SJCRH30 (cell line): Measurements from ENCODE around the gene MAPK11. TPM values are rescaled to one million over a fixed set of nuclear protein-coding genes. Genes with fewer than 3 reads are reported as not detected.
A peak's percentile ranks its signal among the peaks of the same experiment; 100 is the strongest.

Experiments used
- DNase-seq, 2 experiments: peaks; one replicate each; pipeline ENCODE4 v3.0.0-alpha.2; 2015 to 2020
- H3K27ac ChIP-seq: fragments of 250-450 bp; sonication (Bioruptor Pico); 2 replicates; pipeline ENCODE4 v1.5.1; 2020; ENCODE audit warnings: mild to moderate bottlenecking, moderate library complexity
- H3K27me3 ChIP-seq: fragments of 250-450 bp; sonication (Bioruptor Pico); 2 replicates; pipeline ENCODE4 v1.5.1; 2020; ENCODE audit warnings: mild to moderate bottlenecking, moderate library complexity
- H3K36me3 ChIP-seq: fragments of 250-450 bp; sonication (Bioruptor Pico); 2 replicates; pipeline ENCODE4 v1.5.1; 2020; ENCODE audit warnings: mild to moderate bottlenecking, moderate library complexity
- H3K4me1 ChIP-seq: fragments of 250-450 bp; sonication (Bioruptor Pico); 2 replicates; pipeline ENCODE4 v1.5.1; 2020; ENCODE audit warnings: mild to moderate bottlenecking, moderate library complexity
- H3K4me3 ChIP-seq: fragments of 250-450 bp; sonication (Bioruptor Pico); 2 replicates; pipeline ENCODE4 v1.5.1; 2020; ENCODE audit warnings: mild to moderate bottlenecking, moderate library complexity
- H3K9me3 ChIP-seq: fragments of 250-450 bp; sonication (Bioruptor Pico); replicated peaks from 2 replicates; pipeline ENCODE4 v1.5.1; 2020; ENCODE audit warnings: mild to moderate bottlenecking, moderate library complexity
- total RNA-seq: library from RNA; depleted of rRNA; stranded (reverse); fragments of >200 nt; shearing (Covaris generic); gene quantifications from 2 replicates; pipeline ENCODE4 v1.2.3, GENCODE V29; 2014; rRNA removed

Gene MAPK11
- total RNA-seq = 3.2 and 4.2 TPM in 2 replicates

DNA sequence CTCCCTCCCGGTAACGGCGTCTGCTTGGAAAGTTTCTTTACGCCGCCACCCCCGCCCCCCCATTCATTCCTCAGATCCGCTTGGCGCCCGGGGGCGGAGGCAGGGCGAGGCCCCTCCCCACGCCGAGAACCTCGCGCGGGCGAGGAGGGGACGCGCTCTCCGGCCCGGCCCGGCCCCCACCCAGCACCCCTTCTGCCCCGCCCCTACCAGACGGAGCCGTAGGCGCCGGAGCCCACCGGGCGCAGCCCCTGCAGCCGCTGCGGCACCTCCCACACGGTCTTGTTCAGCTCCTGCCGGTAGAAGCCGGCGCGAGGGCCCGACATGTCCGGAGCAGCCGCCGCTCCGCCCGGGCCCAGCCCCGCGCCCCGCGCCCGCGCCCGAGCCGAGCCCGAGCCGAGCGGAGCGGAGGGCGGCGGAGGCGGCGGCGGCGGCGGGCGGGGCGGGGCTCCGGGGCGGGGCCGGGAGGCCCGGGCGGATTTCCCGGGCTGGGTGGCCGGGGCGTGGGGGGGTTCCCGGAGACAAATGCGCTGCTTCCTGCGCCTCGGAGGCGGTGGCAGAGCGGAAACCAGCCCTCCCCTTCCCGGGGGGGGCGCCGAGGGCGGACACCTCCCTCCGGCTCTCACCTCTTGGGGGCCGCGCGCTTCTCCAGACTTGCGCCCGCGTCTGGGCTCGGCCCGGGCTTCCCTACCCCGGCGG, at the start of gene MAPK11:
Gene MAPK11 (minus strand): TSS at position 411 of the 696 bp plus-strand sequence. CDS start 88 bp downstream, at position 323.
- no peaks in the 10 kb centered on the region for H3K27me3 ChIP-seq

DNA sequence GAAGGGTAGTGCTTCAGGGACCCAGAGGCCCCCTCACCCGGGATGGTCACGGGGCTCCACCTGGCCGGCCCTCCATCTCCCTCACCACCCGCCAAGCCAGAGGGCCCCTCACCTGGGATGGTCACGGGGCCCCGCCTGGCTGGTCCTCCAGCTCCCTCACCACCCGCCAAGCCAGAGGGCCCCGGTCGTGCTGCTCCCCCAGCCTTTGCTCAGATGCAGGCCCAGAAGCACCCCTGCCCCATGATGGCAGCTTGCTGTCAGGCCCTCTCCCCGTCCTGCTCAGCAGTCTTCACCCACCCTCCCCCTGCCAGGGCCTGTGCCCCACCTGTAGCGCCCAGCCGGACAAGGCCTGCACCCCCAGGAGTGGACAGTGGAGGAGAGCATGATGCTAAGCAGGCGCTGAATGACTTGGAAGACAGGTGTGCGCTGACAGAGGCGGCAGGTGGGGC, 49.3 kb upstream of the MAPK11 start:
- Histone ChIP-seq H3K9me3 (no peaks in the 10 kb centered on the region), H3K36me3 (no peaks in the 10 kb centered on the region), H3K27ac (no peak overlapping the region), H3K27me3 (peaks cover 21% of the 10 kb centered on the region), H3K4me3 (no peak overlapping the region), H3K4me1 (peaks cover under 1% of the 10 kb centered on the region; the same call in 1 of the 2 replicates)
- no peak for DNase-seq

More for the DNA sequence above, at the start of gene MAPK11:
- H3K9me3 ChIP-seq = no peaks in the 10 kb centered on the region
- H3K27ac ChIP-seq = no peak within 1 kb of the TSS
- peaks cover 6% of the 10 kb centered on the region for H3K36me3 ChIP-seq
- peak within 1 kb of the TSS; percentile 52 for H3K4me3 ChIP-seq
- peak; percentile 66 to 71 for DNase-seq
- H3K4me1 ChIP-seq = peaks cover 17% of the 10 kb centered on the region

DNA sequence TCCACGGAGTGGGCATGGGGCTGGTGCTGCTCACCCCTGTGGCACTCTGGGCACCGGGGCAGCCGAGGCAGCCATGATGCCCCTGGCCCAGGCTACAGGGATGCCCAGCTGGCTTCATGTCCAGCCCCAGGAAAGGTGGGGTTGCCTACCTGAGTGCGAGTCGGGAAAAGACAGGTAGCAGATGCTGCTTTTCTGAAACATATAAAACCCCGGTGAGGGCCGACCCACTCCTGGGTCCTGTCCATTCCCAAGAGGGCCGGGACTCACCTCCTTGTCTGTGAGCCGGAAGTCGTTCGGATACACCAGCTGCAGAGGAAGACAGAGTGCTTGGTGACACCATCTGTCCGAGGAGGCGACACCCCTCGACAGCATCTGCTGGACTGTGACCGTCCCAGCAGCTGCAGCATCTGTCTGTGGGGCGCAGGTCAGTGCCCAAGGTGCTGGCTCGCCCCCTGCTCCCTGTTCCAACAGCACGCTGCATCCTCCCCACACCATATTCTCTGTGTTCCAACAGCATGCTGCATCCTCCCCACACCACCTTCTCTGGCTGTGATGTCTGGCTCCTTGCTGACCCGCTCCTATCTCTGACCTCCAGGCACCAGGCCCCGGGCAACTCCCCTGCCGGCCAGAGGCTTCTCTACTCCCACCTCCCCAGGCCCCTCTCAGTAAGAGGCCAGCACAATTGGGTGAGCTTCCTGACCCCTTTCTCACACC, 48.7 kb upstream of the MAPK11 start:
- no peaks in the 10 kb centered on the region for H3K9me3 ChIP-seq
- H3K36me3 ChIP-seq = no peaks in the 10 kb centered on the region
- H3K4me3 ChIP-seq = no peak overlapping the region
- peak in 1 of 2 experiments; percentile 9 for DNase-seq
- H3K27me3 ChIP-seq = peaks cover 27% of the 10 kb centered on the region
- peaks cover 7% of the 10 kb centered on the region; the same call in 1 of the 2 replicates for H3K4me1 ChIP-seq
- H3K27ac ChIP-seq = no peak overlapping the region

DNA sequence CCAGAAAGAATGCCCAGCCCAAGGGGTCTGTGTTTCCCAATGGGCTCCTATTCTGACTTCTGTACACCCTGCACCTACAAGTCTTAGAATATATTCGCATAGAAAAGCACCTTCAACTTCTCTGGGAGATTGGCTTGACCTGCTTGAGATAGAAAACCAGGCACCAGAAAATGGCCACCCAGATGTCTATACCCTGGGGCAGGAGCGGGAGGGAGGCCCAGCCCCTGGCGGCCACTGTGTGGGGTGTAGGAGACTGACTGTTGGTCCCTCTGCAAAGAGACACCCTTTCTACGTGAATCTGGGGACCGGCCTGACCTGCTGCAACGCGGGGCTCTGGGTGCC, 48.1 kb upstream of the MAPK11 start:
- Histone ChIP-seq H3K27ac (no peak overlapping the region), H3K36me3 (no peaks in the 10 kb centered on the region), H3K4me1 (peaks cover 7% of the 10 kb centered on the region; the same call in 1 of the 2 replicates), H3K27me3 (peaks cover 30% of the 10 kb centered on the region), H3K9me3 (no peaks in the 10 kb centered on the region), H3K4me3 (no peak overlapping the region)
- DNase-seq = peak; percentile 25 to 49

DNA sequence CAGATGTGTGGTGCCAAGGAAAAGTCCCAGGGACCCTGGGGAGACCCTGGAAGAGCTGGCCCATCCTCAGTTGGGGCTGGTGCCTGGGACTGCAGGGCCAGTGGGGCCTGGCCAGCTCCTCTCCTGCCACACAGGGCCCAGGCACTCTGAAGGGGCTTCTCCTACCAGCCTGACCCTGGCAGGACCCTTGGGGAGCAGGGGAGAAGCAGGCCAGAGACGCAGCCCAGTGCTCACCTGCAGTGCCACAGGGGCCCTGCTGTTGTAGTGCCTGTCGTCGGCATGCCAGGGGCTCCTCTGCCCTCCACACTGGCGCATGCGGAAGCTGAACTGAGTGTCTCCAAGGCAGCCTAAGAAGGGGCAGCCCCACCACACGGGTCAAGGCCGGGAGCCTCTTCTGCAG, 47.5 kb upstream of the MAPK11 start:
- no peak for DNase-seq
- Histone ChIP-seq H3K27me3 (peaks cover 30% of the 10 kb centered on the region), H3K27ac (no peak overlapping the region), H3K4me1 (peaks cover 7% of the 10 kb centered on the region; the same call in 1 of the 2 replicates), H3K9me3 (no peaks in the 10 kb centered on the region), H3K4me3 (no peak overlapping the region), H3K36me3 (no peaks in the 10 kb centered on the region)

DNA sequence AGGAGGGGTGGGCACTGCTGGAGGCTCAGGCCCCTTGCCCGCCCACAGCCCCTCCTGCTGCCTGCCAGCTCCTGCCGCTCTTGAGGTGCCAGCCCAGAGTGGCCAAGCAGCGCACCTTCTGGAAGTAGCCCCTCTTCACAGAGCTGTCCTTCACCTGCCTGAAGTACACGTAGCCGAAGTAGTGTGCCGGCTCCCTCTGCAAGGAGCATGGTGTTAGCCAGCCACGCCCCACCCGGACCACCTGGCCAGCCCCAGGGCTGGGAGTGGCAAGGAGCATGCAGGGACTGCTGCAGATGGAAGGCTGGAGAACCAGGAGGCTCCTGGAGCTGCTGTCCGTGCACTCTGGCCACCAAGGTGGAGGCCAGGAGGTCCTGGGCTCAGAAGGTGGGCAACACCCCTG, 47.0 kb upstream of the MAPK11 start:
- Histone ChIP-seq H3K27ac (no peak overlapping the region), H3K36me3 (no peaks in the 10 kb centered on the region), H3K27me3 (peaks cover 30% of the 10 kb centered on the region), H3K4me3 (no peak overlapping the region), H3K9me3 (no peaks in the 10 kb centered on the region), H3K4me1 (peaks cover 7% of the 10 kb centered on the region; the same call in 1 of the 2 replicates)
- DNase-seq = peak in 1 of 2 experiments; percentile 13

DNA sequence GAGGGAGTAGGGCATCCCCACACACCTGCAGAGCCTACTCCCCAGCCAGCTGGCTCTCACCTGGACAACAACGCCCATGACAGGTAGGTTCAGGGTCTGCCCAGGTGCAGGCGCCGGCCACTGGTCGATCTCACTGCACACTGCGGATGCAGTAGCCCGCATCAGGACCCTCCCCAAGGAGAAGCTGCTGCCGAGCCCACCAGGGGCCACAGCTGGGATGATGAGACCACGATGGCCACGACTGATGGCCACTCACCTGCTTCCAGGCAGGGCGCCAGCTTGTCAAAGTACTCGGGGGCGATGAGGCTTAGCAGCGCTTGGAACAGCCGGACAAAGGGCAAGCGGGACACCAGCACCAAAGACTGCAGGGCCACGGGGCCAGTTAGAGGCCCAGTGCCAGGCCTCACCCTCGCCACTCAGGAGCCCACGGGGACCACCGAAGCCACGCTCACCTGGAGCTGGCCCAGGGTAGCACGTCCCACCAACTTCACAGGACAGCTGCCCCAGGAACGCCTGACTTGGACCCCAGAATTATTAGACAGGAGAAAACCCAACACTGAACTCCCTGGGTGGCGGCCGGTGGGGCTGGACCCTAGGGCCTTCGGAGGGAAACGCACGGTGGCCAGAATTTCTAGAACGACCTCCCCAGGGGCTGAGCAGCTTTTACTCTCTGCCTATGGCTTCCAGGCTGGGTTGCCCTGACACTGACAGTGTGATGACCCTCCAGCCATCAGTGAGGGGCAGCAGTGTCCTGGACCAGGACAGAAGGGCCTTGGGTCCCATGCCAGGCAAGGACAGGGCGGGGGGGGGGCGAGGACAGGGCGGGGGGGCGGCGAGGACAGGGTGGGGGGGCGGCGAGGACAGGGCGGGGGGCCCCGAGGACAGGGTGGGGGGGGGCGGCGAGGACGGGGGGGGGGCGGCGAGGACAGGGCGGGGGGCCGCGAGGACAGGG, 46.2 kb upstream of the MAPK11 start:
- Histone ChIP-seq H3K4me1 (peaks cover 7% of the 10 kb centered on the region; the same call in 1 of the 2 replicates), H3K9me3 (no peaks in the 10 kb centered on the region), H3K36me3 (no peaks in the 10 kb centered on the region), H3K27me3 (peaks cover 34% of the 10 kb centered on the region), H3K27ac (no peak overlapping the region), H3K4me3 (no peak overlapping the region)
- DNase-seq = peak in 1 of 2 experiments; percentile 9

DNA sequence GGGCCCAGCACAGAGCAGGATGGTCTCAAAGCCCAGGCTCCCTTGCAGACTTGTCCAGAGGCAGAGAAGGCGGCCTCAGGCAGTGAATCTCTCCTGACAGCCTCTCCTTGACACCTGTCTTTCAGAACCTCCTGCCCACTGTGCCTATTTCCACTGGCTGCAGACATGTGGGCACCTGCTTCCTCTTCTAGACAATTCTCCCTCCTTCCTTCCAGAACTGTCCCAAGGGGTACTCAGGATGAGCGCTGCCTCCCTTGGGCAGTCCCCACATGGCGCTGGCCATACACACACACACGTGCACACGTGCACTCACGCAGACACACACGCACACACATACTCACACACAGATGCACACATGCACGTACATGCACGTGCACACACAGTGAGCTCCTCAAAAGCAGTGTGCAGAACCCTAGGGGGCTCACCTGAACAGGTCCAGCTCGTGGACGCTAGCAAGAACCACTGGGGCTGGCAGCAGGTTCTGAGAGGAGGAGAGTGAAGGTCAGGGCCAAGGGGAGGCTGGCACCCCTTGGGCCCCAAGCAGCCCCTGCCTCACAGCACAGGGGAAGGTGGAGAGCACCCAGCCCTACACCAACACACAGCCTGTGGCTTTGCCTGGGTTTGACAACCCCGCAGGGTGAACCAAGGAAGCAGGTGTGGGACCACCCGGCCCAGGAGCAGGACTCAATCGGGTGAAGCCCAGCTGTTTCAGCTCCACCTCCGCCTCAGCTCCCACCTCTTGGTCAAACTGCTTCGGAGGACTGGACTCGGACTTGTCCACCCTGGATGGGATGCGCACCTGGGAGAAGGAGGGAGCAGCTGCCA, 45.3 kb upstream of the MAPK11 start:
- Histone ChIP-seq H3K27me3 (peaks cover 34% of the 10 kb centered on the region), H3K9me3 (no peaks in the 10 kb centered on the region), H3K4me1 (peaks cover 7% of the 10 kb centered on the region; the same call in 1 of the 2 replicates), H3K36me3 (no peaks in the 10 kb centered on the region), H3K4me3 (no peak overlapping the region), H3K27ac (no peak overlapping the region)
- DNase-seq = peak in 1 of 2 experiments; percentile 17

DNA sequence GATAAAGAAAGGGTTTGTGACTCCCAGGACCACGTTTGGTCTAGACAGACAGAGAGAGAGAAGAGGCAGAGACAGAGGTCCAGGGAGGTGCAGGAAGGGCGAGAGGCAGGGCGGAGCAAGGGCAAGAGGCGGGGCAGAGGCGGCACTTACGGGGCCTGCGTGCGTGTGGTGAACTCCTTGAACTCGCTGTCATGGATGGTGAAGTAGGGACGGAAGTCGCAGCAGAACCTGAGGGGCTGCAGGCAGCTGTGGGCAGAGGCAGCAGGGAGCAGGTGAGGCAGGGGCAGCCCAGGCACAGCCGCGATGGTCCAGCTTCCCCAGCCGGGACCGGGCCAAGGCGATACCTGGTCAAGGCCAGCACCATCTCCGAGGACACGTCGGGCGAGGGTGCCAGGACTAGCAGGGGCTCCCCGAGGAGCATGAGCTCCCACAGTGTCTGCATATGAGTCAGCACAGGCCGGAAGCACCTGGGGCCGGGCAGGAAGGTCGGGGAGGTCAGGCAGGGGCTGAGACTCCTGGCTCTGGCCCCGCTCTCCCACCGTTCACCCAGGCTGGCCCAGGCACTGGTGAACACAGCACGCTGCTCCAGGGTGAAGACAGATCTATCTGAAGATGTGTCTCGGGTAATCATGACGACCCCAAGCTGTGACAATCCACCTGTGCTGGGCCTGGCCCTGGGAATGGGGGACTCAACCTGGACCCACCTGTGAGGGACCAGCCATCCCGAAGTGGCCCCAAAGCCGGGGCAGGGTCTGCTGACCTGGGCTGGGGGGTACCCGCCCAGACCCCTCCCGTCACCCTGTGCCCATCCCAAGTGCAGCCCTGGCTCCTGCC, 44.5 kb upstream of the MAPK11 start:
- peak; percentile 48 to 49 for DNase-seq
- Histone ChIP-seq H3K9me3 (no peaks in the 10 kb centered on the region), H3K36me3 (no peaks in the 10 kb centered on the region), H3K27ac (no peak overlapping the region), H3K4me3 (no peak overlapping the region), H3K27me3 (peaks cover 34% of the 10 kb centered on the region), H3K4me1 (peaks cover 12% of the 10 kb centered on the region)

DNA sequence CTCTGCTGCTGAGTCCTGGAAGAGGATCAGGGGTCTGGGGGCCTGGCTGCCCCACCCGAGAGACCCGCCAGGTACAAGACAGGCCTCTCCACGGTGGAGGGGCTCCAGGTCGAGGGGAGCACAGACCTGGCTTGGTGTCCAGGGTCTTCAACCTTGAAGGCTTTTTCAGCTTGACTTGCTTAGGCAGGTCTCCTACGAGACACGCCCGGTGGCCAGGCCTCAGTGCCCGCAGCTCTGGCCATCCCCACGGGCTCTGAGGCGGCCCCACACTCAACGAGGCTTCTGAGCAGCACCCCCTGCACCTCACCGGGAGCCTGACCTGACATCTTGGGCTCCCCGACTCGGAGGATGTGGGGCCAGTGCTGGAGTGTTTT, 43.9 kb upstream of the MAPK11 start:
- Histone ChIP-seq H3K27me3 (peaks cover 34% of the 10 kb centered on the region), H3K36me3 (no peaks in the 10 kb centered on the region), H3K27ac (no peak overlapping the region), H3K4me3 (no peak overlapping the region), H3K9me3 (no peaks in the 10 kb centered on the region), H3K4me1 (peaks cover 18% of the 10 kb centered on the region)
- DNase-seq = peak in 1 of 2 experiments; percentile 8

DNA sequence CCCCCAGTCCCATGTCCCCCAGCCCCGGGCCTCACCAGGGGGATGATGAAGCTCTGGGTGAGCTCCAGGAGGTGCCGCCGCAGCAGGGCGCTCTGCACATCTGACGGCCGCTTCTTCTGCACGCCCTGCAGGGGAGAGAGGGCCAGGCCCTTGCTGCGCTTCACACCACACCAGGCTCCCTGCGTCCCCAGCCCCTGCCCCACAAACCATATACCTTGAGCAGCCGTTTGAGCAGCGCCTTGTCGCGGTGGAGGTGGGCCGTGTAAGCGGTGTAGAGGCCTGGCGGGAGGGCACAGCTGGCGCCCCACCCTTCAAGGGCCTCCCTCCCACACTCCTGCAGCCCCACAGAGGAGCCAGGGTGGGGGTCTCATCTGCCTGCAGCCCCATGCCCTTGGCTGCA, 43.4 kb upstream of the MAPK11 start:
- peak in 1 of 2 experiments; percentile 6 for DNase-seq
- Histone ChIP-seq H3K27ac (no peak overlapping the region), H3K27me3 (peaks cover 34% of the 10 kb centered on the region), H3K9me3 (no peaks in the 10 kb centered on the region), H3K4me3 (no peak overlapping the region), H3K36me3 (no peaks in the 10 kb centered on the region), H3K4me1 (peaks cover 23% of the 10 kb centered on the region)

DNA sequence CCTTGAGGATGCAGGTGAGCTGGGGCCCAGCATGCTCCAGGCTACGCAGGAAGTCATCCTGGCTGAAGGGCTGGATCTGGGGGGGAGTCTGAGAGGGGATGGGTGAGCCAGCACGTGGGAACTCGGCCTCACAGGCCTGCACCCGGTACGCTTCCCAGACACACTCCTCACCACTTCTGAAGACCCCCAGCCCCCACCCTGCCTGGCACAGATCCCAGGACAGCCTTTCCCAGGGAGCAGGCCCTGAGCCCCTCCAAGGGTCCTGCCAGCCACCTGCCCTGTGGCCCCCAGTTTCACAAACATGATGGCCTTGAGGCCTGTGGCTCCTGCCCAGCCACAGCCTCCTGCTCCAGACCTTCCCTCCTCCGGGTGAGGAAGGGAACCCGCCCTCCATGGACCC, 42.8 kb upstream of the MAPK11 start:
- Histone ChIP-seq H3K27ac (no peak overlapping the region), H3K27me3 (peaks cover 34% of the 10 kb centered on the region), H3K36me3 (no peaks in the 10 kb centered on the region), H3K4me3 (no peak overlapping the region), H3K4me1 (peaks cover 29% of the 10 kb centered on the region), H3K9me3 (no peaks in the 10 kb centered on the region)
- DNase-seq = no peak

DNA sequence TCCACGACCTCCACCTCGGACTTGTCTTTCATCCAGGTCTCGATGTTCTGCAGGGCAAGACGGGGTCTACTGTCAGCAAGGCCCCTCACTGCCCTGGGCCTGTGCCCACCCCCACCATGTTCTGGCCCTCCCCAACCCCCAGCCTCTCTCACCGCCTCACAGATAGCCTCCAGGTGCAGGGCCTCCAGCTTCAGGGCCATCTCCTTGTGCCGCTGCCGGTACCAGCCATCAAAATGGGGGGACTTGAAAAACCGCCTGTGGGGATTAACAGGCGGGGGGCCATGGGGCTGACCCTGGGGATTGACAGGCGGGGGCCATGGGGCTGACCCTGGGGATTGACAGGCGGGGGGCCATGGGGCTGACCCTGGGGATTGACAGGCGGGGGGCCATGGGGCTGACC, 42.2 kb upstream of the MAPK11 start:
- DNase-seq = no peak
- H3K4me3 ChIP-seq = no peak overlapping the region
- H3K27ac ChIP-seq = no peak overlapping the region
- H3K27me3 ChIP-seq = peaks cover 34% of the 10 kb centered on the region
- peaks cover 31% of the 10 kb centered on the region for H3K4me1 ChIP-seq
- no peaks in the 10 kb centered on the region for H3K9me3 ChIP-seq
- no peaks in the 10 kb centered on the region for H3K36me3 ChIP-seq
